GM10248 (cell line): Measurements from ENCODE around the gene MYO5A.

Experiments used
- CTCF ChIA-PET: fragments of 300-600 bp; sonication (Branson Sonifier 250); formaldehyde crosslinking; extraction: SDS; loops from one replicate; lab custom pipeline; 2021; ENCODE audit warnings: antibody characterized with exemption; lab: Yijun Ruan, JAX
- POLR2A ChIA-PET: fragments of 350-650 bp; sonication (Branson Sonifier 250); formaldehyde crosslinking; extraction: SDS; loops from one replicate; lab custom pipeline; 2020; ENCODE audit warnings: antibody characterized with exemption; lab: Yijun Ruan, JAX
- DNase-seq: peaks from one replicate; pipeline ENCODE4 v3.0.0; 2012; ENCODE audit errors: extremely low spot score
- TF ChIP-seq, protein P1 (sequence below): IDR thresholded peaks from 2 replicates; pipeline ENCODE4 v1.5.1; 2012; ENCODE audit warnings: mild to moderate bottlenecking, low read depth; ENCODE audit errors: extremely low read depth, missing control alignments, control extremely low read depth

The MYO5A gene

DNA sequence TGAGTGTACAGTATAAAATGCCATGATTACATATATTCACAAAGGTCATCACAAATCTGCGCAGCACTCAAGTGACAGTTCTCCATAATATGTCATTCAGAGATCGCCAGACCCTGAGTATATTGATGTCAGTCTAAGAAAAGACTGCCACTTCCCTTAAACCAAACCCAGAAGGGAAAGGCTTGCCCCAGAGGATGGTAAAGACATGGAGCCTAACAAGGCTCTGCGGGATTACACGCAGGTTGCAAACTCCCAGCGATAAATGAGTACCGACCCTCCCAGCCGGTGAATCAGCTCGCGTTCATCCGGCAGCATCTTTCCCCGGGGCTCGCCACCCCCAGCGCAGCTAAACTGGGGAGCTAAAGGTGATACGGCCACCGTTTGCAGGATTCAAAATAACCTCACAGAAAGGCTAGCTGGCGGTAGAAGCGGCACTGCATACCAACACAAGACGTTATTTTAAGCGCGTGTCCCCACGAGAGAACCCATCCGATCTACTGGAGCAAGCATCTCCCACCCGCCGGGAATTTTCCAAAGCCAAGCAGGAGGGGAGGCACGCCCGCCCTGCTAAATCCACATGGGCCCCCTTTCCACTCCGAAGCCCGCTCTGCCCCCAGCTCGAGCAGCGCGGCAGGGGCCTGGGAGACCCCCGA is 643 bp downstream of the MYO5A start:
- POLR2A ChIA-PET: no interaction called here
- CTCF ChIA-PET: interaction anchor here (0.7 to 1.7 kb wide), 11 partner anchors 13 to 271 kb away, joined by 3 to 6 read pairs (median 3); no protein-coding TSS in a partner anchor
- TF ChIP-seq, protein P1, sequence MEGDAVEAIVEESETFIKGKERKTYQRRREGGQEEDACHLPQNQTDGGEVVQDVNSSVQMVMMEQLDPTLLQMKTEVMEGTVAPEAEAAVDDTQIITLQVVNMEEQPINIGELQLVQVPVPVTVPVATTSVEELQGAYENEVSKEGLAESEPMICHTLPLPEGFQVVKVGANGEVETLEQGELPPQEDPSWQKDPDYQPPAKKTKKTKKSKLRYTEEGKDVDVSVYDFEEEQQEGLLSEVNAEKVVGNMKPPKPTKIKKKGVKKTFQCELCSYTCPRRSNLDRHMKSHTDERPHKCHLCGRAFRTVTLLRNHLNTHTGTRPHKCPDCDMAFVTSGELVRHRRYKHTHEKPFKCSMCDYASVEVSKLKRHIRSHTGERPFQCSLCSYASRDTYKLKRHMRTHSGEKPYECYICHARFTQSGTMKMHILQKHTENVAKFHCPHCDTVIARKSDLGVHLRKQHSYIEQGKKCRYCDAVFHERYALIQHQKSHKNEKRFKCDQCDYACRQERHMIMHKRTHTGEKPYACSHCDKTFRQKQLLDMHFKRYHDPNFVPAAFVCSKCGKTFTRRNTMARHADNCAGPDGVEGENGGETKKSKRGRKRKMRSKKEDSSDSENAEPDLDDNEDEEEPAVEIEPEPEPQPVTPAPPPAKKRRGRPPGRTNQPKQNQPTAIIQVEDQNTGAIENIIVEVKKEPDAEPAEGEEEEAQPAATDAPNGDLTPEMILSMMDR: no peak
- peak; percentile 50 for DNase-seq

GRCh38 chr15:52527196-52527910 is 1.3 kb downstream of the MYO5A start:
- POLR2A ChIA-PET: no interaction called here

GRCh38 chr15:52524223-52525136 is 4.2 kb downstream of the MYO5A start:
- ChIA-PET POLR2A (interaction anchor here (0.6 kb wide), 1 partner anchor 11 kb away, joined by 4 read pairs; no protein-coding TSS in a partner anchor), CTCF (interaction anchor here (0.8 to 1.3 kb wide), 5 partner anchors 10 to 193 kb away, joined by 3 to 6 read pairs (median 4); no protein-coding TSS in a partner anchor)
- TF ChIP-seq, protein P1: no peak
- no peak for DNase-seq

More at GRCh38 chr15:52527196-52527910, 1.3 kb downstream of the MYO5A start:
- CTCF ChIA-PET: interaction anchor here (0.8 to 2.0 kb wide), 10 partner anchors 12 to 270 kb away, joined by 3 to 6 read pairs (median 4); no protein-coding TSS in a partner anchor
- TF ChIP-seq, protein P1: no peak
- no peak for DNase-seq

- no peak for DNase-seq
- CTCF ChIA-PET: interaction anchor here (0.8 to 1.3 kb wide), 6 partner anchors 9 to 193 kb away, joined by 3 to 6 read pairs (median 4); no protein-coding TSS in a partner anchor
- POLR2A ChIA-PET: no interaction called here
- TF ChIP-seq, protein P1: no peak
Measured at GRCh38 chr15:52523647-52524046, 5.0 kb downstream of the MYO5A start.

- no peak for DNase-seq
- TF ChIP-seq, protein P1: no peak
- CTCF ChIA-PET: interaction anchor here (1.1 to 1.3 kb wide), 5 partner anchors 8 to 58 kb away, joined by 3 to 6 read pairs (median 3); no protein-coding TSS in a partner anchor
- POLR2A ChIA-PET: no interaction called here
Measured at GRCh38 chr15:52523192-52523591, 5.5 kb downstream of the MYO5A start.
